Activated CD8-positive, alpha-beta memory T cell treated with anti-CD3 and anti-CD28 coated beads for 36 hours (primary cell): Measurements from ENCODE around the gene RPS24. TPM values are rescaled to one million over a fixed set of nuclear protein-coding genes. Genes with fewer than 3 reads are reported as not detected.
"Not testable (repeated sequence)": the region's sequence is repeated elsewhere in the genome, so short reads cannot be mapped to it uniquely, and the experiment has no call there.

Experiments used
- CTCF ChIA-PET: fragments of 350-600 bp; sonication (Branson Sonifier 250); formaldehyde crosslinking; loops from one replicate; lab custom pipeline; 2021; ENCODE audit warnings: antibody characterized with exemption; lab: Charles Lee
- POLR2A ChIA-PET: fragments of 350-600 bp; sonication (Branson Sonifier 250); formaldehyde crosslinking; loops from one replicate; lab custom pipeline; 2021; ENCODE audit warnings: antibody characterized with exemption; lab: Charles Lee
- total RNA-seq, 2 experiments: library from RNA; stranded (reverse); gene quantifications; one replicate each; pipeline ENCODE4 v1.2.3, GENCODE V29; 2021

The RPS24 gene
- total RNA-seq, 2 experiments from 2014 or later = 1,848 to 1,876 TPM

DNA sequence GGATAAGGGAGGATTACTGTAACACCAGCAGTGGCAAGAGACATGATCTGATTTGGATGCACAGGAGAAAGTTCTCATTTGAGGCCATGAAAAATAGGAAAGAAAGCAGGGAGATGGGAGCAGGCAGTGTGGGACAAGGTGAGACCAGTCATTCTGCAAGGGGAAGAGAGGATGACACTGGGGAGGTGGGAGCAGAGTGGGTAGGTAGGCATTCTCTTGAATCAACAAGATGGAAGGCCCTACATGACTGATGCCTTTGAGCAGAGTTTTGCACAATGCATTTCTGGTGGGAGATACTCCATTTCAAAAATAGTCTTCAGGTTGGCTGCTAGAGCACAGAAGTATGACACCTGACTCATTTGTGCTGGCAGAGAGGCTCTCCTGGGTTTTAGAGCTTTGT is 10.5 kb downstream of the RPS24 start:
- ChIA-PET CTCF (no interaction called here), POLR2A (no interaction called here)

GRCh38 chr10:78044699-78045098 is 11.0 kb downstream of the RPS24 start:
- POLR2A ChIA-PET = interaction anchor here (0.7 kb wide), 1 partner anchor 254 kb away, joined by 3 read pairs; no protein-coding TSS in a partner anchor
- CTCF ChIA-PET = no interaction called here

GRCh38 chr10:78045237-78045636 is 11.6 kb downstream of the RPS24 start:
- ChIA-PET CTCF (no interaction called here), POLR2A (interaction anchor here (0.7 to 1.5 kb wide), 4 partner anchors 9 to 1196 kb away, joined by 3 to 4 read pairs (median 3); no protein-coding TSS in a partner anchor)

DNA sequence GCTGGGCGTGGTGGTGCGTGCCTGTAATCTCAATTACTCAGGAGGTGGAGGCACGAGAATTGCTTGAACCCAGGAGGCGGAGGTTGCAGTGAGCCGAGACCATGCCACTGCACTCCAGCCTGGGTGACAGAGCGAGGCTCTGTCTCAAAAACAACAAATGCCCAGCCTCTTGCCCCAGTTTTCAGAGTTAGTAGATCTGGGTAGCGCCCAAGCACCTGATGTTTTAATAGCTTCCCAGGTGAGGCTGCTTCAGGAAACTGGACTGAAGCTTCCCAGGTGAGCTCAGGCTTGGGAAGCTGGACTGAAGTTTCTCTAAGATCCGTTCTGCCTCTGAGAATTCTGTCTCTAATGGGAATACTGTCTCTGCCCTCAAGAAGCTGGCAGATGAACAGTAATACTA is 12.2 kb downstream of the RPS24 start:
- ChIA-PET CTCF (interaction anchor here (0.7 to 2.7 kb wide), 4 partner anchors 17 to 1224 kb away, joined by 3 to 7 read pairs (median 3); no protein-coding TSS in a partner anchor), POLR2A (interaction anchor here (0.7 to 1.5 kb wide), 3 partner anchors 10 to 1196 kb away, joined by 3 to 4 read pairs (median 3); no protein-coding TSS in a partner anchor)

- ChIA-PET CTCF (interaction anchor here (0.7 to 2.7 kb wide), 8 partner anchors 10 to 1223 kb away, joined by 3 to 10 read pairs (median 3); no protein-coding TSS in a partner anchor), POLR2A (no interaction called here)
Measured at GRCh38 chr10:78046711-78047269, 13.1 kb downstream of the RPS24 start.

DNA sequence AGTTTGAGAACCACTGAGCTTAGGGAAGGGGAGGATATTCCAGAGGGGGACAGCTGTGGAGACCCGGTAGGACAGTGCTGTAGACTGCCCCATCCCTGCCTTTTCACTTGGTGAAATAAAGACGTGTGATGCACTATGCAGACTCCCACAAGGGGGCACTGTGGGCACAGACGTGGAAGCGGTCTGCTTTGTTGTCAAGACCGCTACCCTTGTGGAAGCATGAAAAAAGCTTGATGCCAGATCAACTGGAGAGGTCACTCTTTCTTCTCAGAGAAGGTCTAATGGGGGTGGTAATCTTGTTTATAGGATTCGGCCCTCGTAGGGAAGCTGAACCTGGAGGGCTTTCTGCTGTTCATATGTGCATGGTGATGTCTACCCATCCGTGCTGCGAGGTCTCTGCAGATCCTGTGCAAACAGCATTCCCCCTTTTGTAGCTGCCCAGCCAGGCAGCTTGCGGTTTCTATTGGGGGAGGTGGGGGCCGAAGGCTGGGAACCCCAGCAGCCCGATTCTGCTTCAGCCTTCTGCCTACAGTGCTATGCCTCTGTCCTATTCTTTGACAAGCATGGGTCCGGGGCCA is 13.7 kb downstream of the RPS24 start:
- CTCF ChIA-PET = interaction anchor here (0.7 to 2.7 kb wide), 7 partner anchors 9 to 1148 kb away, joined by 3 to 10 read pairs (median 3); no protein-coding TSS in a partner anchor
- POLR2A ChIA-PET = no interaction called here

GRCh38 chr10:78049851-78050250 is 16.2 kb downstream of the RPS24 start:
- POLR2A ChIA-PET = no interaction called here
- CTCF ChIA-PET = no interaction called here

GRCh38 chr10:78053211-78053868 is 19.7 kb downstream of the RPS24 start:
- CTCF ChIA-PET = interaction anchor here (0.7 kb wide), 1 partner anchor 29 kb away, joined by 3 read pairs; no protein-coding TSS in a partner anchor

DNA sequence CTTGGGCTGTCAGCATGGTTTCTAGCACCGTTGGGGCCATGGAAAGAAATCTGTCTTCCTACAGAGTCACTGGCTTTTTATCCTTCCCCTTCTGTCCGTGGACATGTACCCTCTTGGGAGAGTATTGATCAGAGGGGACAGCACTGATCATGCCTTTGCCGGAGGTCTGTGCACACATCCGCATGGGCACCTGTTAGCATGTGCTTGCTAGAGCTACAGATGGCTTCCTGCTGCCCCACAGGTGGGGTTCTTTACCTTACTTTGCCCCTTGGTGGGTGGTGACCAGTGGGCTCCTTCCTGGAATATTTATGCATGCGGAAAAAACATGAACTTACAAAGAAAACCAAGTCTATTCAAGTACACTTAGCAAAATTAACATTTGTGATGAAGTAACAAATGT is 24.9 kb downstream of the RPS24 start:
- POLR2A ChIA-PET = no interaction called here
- CTCF ChIA-PET = no interaction called here

More at GRCh38 chr10:78053211-78053868, 19.7 kb downstream of the RPS24 start:
- POLR2A ChIA-PET = no interaction called here

- CTCF ChIA-PET = no interaction called here
- POLR2A ChIA-PET = no interaction called here
Measured at GRCh38 chr10:78059906-78060702, 26.4 kb downstream of the RPS24 start.

- POLR2A ChIA-PET = no interaction called here
- CTCF ChIA-PET = interaction anchor here (2.3 kb wide), 1 partner anchor 15 kb away, joined by 7 read pairs; no protein-coding TSS in a partner anchor
Measured at GRCh38 chr10:78062296-78062695, 28.6 kb downstream of the RPS24 start.

DNA sequence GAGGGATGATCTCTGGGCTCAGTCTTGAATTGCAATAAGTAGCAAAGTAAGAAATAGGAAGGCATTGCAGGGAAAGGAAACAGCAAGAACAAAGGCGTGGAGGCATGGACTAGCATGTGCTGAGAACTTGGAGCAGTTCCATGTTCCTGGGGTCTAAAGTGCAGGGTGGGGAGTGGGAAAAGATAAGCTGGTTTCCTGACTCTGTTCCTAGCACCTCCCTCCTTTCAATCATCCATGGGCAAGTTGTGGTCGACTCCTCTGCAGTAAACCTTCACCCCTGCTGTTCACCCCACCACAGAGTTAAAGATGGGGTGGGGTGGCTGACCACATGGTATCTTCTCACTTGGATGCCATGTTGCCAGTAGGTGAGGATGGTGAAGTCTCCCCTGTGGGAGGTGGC is 29.6 kb downstream of the RPS24 start:
- ChIA-PET POLR2A (no interaction called here), CTCF (interaction anchor here (2.3 kb wide), 1 partner anchor 16 kb away, joined by 7 read pairs; no protein-coding TSS in a partner anchor)

- POLR2A ChIA-PET, CTCF ChIA-PET: not testable (repeated sequence)
Measured at GRCh38 chr10:78064919-78065318, 31.3 kb downstream of the RPS24 start.

- POLR2A ChIA-PET = no interaction called here
- CTCF ChIA-PET = no interaction called here
Measured at GRCh38 chr10:78065611-78066010, 31.9 kb downstream of the RPS24 start.

DNA sequence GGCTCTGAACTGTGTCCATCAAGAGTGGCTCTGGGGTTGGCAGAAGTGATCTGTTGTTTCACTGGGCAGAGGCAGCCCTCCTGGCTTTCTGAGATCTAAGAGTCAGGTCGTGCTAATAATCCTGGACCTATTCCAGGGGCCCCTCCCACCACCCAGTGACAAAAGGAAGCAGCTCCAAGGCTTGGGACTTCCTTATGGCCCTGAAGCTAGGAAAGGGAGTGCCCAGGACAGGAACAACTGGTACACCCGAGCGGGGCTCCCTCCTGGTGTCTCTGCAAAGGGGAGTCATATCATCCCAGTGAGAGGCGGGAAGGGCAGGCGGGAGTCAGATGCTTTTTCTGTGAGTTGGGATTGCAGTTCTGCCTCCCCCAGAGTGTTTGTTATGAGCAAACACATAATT is 32.3 kb downstream of the RPS24 start:
- CTCF ChIA-PET = no interaction called here
- POLR2A ChIA-PET = no interaction called here

- ChIA-PET CTCF (no interaction called here), POLR2A (no interaction called here)
Measured at GRCh38 chr10:78066728-78067430, 33.2 kb downstream of the RPS24 start.

GRCh38 chr10:78069151-78069550 is 35.5 kb downstream of the RPS24 start:
- ChIA-PET CTCF (no interaction called here), POLR2A (no interaction called here)

GRCh38 chr10:78070064-78070463 is 36.4 kb downstream of the RPS24 start:
- CTCF ChIA-PET = interaction anchor here (0.6 kb wide), 1 partner anchor 297 kb away, joined by 3 read pairs; no protein-coding TSS in a partner anchor
- POLR2A ChIA-PET = not testable (repeated sequence)

DNA sequence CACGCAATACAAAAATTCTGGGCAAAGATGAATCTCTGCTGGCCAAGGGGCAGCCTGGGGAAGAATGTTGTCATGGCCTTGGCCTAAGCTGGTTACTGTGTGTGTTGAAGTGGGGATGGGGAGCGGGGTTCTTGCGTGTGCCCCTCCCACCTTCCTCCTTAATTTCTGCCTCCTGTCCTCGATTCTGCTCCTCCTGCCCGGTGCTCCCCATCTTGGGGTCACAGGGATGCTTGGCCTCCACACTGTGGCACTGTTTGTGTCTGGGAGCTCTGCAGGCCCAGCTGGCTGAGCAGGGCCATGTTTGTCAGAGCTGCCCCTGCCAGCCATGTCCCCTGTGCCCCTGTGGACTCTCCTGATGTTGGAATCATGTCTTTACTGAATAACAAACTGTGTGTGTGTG is 37.1 kb downstream of the RPS24 start:
- ChIA-PET CTCF (no interaction called here), POLR2A (no interaction called here)
